HG02852 (cell line): ENCODE measurements around the gene YIPF5.

Source experiments
- ATAC-seq: cut with Tn5 transposase; IDR thresholded peaks from one replicate; pipeline ENCODE4 v1.9.1; 2021; ENCODE audit warnings: mild to moderate bottlenecking, moderate library complexity; ENCODE audit not compliant: unreplicated experiment

The YIPF5 gene

DNA sequence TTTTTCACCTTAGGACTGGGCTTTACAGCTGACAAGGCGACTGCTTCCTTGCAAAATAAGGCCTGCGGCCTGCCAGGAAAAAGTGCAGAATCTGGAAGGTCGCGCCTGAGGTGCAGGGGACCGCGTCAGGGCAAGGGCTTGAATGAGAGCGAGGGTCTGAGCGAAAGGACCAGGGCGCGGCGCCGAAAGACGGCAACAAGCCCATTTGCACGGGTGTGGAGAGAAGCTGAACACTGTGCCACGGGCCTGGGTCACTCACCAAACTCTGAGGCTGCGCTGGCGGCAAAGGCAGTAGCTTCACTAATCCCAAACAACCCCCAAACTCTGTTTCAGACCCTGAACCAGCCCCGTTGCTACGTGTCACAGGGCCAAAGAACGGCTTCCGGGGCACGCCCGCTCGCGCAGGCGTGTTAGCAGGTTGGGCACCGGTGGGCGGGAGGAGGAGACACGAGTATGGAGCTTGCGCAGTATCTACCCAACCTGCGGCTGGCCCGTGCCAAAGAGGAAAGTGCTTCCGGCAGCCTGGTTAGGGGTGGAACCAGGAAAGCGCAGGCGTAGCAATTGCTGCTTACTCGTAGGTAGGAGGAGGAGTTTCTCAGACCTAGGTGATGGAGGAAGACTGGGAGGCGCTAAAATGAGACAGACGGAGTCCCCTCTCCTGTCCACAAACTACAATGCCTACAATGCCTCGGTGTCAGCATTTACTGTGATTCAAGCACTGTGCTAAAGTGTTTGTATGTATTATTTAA is at the start of gene YIPF5, which contains the start of gene KCTD16:
YIPF5 (minus strand) TSS at position 384 of the 749 bp plus-strand sequence. CDS start 704 bp downstream, outside the sequence.
KCTD16 (plus strand) TSS at position 598 of the 749 bp plus-strand sequence.
- ATAC-seq = peak; percentile 98

DNA sequence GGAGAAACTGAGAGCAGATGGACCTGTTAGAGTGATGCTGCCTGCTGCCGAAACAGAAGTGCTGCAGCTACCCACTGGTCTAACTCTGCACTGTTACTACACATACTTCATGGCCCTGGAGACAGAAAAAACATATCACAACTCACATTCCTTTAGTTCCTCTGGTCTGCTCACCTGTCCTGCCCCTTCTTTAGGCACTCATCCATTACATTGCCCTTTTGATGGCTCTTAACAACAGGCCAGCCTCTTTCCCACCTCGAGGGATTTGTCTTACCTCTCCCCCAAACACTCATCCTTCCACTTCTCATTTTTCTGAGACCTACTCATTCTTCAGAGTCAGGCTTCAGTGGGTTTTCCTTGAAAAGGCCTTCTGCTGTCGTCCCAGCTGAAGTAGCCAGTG is 49.4 kb upstream of the YIPF5 start:
- ATAC-seq = no peak

DNA sequence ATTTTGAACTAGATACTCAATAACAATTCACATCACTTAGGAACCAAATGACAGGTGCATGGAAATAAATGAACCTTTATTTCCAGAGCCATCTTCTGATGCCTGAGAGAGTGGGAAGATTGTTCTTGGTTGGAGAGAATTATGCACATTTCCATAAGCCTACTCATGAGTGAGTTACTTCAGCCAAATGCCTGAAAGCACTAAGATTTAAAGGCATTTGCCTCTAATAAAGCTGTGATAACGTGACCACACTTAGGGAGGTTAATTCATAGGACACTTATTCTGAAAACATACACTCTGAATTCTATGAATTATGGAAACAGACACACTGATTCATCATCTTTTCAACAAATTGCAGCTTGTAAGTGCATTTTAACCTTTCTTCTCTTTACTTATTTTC is 40.2 kb upstream of the YIPF5 start:
- no peak for ATAC-seq

DNA sequence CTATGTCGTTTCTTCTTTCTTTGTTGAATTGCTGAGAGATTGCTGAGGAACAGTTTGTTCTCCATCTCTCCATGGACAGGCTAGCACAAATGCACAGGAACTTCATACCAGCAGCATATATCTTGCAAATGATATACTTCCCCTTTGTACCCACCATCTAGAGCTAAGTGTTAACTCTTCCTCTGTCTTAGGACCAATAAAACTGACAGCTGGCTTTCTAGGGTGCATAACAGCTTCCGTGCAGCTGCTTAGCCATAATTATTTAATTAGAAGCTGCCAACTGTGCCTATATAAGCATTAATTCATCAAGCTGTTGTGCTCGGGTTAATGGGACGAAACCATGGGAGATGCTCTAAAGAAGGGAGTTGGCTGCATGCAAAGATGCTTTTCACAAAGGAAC is 38.9 kb upstream of the YIPF5 start:
- no peak for ATAC-seq

DNA sequence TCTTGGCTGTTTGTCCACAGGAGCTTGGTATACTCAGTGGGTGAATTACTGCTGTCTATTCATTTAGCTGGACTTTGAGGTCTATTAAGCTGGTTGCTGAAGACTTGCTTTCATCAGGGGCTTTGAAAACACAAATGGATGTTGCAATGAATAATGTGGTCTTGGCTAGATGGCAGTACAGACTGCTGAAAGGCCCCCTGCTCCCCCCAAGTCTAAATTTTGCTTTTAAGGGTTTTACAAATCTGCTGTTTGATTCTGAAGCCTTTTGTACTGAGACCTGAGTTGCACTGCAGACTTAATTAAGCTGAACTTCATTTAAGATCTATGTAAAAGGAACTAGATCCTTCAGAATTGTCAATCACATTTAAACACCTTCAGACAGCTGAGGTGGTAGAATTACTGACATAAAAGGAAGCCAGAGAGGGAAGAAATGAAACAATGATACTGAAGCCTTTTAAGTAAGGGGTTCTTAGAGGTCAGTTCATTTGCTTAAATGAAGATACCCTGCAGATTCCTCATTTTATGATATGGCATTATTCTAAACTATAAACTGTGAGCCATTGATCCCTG is 37.5 kb upstream of the YIPF5 start:
- ATAC-seq = no peak

DNA sequence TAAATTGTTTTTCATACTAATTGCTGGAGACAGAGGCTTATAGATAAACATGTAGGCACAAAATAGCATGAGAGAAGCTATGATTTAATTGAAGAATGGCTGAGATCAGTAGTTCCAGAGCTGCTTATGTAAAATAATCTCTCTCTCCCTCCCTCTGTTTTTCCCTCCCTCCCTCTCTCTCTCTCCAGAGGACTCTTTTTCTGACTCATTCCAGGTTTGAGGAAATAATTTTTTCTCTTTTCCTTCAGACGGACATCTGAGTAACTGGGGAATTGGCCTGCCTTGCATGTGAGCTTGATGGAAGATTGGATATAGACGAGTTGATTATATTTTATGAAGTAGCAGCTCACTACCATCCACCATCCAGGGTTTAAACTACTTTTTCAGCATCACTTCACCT is 35.7 kb upstream of the YIPF5 start:
- no peak for ATAC-seq

DNA sequence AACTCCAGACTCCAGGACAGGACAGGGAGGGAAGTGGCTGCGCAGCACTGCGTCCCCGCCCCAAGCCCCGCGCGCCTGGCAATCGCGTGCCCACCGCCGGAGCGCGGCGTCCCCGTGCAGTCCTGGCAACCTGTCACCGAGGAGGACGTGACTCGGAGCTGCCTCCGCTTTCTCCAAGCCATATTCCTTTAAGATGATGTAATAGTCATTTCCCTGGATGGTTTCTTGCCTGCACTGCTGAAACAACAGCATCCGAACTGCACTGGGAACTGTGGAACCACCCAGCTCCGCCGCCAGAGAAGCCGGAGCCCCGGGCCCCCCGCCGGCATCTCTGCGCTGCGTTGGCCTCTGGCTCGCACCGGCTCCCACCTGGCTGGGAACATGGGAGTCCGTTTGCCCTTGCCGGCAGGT is 34.7 kb upstream of the YIPF5 start:
- no peak for ATAC-seq

DNA sequence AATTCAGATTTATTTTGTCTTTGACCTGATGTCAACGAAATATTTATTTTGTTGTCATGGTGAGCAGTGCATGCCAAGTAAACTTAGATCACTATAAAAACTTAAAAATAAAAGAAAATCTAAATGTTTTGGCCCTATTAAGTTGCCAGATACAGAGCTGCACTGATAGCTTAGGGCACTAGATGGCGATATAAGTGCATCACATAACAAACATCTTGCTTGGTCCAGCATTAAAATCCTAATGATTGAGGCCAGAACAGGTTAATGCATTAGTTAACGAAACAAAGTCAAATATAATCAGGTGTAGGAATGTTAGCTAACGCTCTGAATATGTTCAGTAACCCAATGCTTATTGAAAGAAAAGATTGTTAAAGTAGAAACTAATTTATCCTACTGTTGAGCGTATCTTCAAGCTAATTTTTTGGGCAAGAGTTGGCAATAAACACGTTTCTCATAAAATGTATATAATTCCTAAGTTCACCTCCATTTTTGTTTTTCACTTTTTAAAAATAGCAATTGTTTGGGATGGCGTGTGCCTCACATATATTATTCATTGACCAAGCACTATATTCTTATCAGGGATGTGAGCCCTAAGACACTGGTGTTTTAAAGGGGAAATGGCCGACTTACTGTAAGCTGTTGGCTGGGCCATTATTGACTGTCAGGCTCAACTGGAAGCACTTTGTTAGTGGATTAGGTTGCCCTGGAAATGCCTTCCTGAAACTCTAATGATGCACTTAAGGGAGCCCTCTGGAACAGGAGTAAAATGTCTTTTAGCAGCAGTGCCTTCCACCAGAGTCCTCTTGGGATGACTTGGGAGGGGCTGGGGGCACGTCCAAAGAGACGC is 33.5 kb upstream of the YIPF5 start:
- peak; percentile 80 for ATAC-seq

DNA sequence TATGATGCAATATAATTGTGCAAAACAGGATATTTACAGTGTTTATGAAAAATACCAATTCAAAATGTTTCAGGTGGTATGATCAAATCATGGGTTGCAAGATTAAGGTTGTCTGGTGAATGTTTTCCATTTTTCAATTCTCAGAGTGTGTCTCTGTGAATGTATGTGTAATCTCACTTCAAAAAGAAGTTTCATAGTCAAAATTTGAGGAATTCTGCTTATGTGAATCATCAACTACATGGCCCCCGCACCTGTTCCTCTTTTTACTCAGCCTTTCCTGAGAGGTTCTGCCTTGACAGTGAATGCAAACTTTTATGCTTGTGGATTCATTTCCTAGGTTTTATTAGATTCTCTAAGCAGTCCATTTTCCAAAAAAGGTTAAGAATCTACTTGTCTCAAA is 32.3 kb upstream of the YIPF5 start:
- ATAC-seq = no peak

DNA sequence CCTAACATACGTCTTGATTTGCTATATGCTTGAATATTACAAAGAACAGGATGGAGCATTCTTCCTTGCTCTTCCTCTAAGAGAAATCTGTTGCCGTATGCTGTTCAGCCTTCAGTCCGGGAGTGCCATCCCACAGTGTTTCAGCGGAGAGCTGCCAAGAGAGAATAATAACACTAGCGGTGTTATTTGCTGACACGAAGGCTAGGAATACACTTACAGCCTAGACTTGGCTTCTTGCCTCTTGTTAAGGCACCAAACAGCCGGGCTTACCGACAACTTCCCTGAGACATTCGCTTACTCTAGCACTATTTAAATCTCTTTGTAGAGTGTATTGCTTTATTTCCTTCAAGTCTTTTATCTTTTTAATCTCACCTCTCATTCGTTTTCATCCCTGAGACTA is 31.6 kb upstream of the YIPF5 start:
- ATAC-seq = no peak

DNA sequence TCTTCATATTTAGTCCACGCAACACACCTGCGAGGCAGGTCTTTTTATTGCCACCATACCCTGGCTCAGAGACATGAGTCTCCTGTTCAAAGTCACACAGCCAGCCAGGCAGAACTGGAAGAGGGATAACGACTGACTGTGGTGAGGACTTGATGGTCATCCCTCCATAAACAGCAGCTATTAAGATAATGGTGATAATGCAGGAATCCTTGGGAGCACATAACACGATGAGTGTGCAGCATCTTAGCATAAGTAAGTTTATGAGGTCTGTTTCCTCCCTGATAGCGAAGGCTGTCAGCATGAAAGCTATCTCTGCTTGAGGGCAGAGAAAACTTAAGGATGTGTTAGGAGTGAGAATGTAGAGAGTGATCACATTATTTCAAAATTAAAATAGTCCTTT is 31.1 kb upstream of the YIPF5 start:
- ATAC-seq = no peak

DNA sequence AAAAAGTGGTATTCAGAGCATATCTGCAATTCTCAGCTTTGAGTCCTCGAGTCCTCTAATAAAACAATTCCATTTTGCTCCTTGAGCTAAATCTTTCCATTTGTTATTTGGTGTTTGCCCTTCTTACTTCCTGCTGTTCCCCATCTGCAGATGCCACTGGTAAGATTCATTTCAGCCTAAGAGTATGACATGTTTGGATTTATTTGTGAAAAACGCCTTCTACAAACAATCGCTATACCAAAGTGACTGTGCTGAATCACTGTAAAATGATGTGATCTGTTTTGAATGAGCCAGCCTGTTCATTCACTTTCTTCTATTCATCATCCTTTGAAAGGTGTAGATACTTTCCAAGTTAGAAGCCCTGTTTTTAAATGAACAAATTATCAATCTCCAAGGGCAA is 27.9 kb upstream of the YIPF5 start:
- no peak for ATAC-seq

DNA sequence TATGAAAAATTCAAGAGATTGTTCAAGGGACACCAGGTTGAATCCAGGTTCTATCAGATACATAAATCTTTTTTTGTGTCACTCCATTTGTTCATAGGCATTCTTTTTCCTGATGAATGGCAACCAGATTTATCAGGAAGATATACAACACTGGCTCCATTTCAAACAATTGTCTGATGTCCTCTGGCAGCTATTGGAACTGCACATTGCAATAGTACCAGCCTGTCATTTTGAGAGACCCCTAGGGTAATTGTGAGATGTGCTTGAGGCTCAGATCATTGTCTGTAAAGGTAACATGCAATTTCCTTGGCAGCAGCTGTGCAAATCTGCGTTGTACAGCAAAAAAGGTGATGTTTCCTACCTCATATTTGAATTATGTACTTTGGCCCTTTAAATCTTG is 26.2 kb upstream of the YIPF5 start:
- ATAC-seq = no peak

DNA sequence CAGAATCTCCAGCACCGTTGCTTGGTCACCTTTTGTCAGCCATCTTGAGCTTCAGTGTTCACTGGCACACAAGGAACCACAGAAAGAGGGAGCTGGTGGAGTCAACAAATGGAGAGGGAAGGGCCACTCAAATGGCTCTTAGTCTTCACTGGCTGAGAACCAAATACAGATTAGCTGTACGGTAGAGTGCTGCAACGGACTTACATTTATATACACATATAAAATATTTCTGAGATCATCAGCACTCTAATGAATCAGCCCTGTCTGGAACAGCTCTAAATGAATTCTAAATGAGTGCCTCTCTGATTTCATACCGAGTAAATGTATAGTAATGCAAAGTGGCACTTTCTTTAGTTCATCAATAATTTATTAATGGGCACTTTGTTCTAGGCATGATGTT is 25.0 kb upstream of the YIPF5 start:
- no peak for ATAC-seq

DNA sequence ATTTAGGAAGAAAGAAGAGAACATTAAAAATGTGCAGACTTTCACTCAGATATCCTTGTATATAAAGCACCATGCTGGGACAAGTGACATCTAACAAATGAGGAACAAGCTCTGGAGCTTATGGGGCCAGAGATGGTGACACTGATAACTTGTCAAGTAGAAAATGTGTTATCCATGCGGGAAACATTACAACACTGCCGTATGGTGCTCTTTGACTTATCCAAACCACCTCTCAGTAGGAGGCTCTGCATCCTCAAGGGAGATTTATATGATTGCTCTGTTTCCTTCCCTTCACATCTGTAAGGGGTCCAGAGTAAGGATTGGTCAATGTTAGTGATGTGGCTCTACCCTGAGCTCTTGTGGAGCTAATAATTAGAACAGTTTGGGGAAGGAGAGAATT is 23.7 kb upstream of the YIPF5 start:
- ATAC-seq = no peak

DNA sequence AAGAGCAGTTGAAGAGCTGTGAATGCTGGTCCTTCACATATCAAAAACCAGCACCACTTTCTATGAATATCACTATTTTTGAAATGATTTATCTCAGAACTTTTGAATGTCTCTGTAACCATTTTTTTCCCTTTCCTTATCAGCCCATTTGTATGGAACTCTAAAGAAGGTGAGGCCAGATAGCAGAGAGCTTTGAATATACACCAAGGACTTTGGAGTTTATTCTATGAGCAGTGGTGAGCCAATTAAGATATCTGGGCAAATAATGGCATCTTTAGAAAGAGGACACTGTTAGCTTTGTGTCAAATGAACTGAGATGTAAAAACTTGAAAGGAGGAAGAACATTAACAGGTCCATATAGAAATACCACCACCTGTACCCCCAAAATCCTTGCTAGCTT is 22.2 kb upstream of the YIPF5 start:
- no peak for ATAC-seq

DNA sequence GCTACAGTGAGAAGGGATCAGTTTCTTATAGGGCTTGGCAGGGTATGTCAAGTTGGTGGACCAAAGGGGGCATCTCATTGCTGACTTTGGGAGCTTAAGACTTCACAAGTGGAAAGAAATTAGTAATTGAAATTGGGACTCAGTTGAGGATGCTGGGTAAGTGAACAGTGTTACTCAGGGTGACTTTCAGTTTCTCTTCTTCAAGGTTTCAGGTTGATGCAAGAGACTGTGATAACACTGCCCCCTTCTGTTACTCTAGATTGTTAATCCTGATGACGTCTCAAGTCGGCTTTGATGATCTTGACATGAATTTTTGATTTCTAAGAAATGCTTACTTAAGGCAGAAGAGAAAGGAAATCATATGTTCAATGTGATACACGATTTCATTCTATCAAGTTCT is 21.5 kb upstream of the YIPF5 start:
- ATAC-seq = peak; percentile 82

DNA sequence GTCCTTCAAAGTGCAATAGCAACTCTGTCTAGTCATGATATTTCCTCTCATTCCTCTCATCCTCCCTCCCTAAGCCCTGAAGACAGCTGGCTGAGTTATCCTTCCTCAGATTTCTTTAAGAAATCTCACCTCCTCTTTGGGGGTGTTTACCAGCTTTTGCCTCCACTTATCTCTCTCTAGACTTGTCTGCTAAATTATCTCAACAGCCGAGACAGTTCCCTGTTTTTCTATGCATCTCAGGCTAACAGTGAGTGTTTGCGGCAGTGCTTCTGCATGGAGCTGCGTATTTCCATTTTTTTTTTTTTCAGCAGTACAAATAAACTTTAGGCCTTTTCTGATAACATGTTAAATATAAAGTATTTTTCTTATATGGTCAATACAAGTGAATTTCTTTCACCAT is 21.1 kb upstream of the YIPF5 start:
- no peak for ATAC-seq

DNA sequence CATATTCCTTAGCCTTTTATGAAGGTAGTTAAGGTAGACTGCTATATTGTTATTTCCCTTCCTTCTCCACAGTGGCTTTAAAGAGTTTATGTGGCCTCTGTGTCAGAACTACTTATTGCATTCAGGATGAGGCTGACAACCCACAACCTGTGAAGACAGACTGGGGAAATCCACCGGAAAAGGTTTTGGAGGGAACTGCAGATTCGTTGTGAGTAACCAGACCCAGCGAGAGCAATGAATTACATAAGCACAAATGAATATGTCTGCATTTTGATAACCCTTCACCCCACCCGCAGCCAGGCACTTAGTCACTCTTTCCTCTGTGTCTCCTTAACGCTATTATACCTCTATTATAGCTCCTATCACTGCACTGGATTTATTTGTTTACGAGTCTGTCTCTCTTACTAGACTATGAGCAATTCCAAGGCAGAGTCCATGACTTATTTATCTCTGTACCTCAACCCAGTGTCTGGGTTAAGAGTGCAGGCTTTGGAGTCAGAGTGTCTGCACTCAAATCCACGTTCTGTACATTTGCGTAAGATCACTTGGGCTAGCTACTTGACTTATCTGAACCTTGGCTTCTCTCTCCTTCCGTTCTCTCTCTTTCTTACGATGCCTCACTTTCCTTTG is 19.5 kb upstream of the YIPF5 start:
- peak; percentile 51 for ATAC-seq

DNA sequence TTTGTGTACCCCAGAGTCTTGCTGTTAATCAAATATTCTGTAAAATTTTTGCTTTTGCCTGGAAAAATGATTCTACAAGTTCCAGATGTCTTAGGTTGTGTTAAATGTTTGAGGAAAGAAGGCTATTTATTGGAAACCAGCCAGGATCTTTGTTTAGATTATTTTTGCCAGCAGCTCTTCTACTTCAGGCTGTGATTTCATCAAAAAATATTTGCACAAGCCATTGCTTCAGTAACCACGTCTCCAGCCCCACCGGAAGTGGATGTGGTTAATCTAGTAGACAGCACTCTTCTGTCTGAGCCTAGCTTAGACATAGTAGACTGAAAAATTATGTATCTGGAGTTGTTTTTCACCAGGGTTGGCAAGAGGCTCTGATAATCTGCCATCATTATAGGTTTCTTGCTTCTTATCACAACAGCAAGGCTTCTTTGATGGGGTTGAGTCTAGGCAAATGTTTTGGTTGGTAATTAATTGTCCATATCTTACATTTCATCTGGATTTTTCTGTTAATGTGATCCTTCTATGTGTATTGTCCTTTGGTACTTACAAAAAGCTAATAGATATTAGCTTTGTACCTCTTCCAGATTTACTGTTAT is 17.3 kb upstream of the YIPF5 start:
- ATAC-seq = peak; percentile 66
